HT1080 (cell line): Measurements from ENCODE around the gene PRDM16. TPM values are rescaled to one million over a fixed set of nuclear protein-coding genes. Genes with fewer than 3 reads are reported as not detected.
A peak's percentile ranks its signal among the peaks of the same experiment; 100 is the strongest.

Source experiments
- DNase-seq: peaks from one replicate; pipeline ENCODE4 v3.0.0-alpha.2; 2015; ENCODE audit warnings: low read depth
- total RNA-seq: library from RNA; depleted of rRNA; stranded (reverse); fragments of >200 nt; shearing (Covaris generic); gene quantifications from 2 replicates; pipeline ENCODE4 v1.2.3, GENCODE V29; 2014

Gene PRDM16
- total RNA-seq, 1 experiment from 2014 or later: not detected

DNA sequence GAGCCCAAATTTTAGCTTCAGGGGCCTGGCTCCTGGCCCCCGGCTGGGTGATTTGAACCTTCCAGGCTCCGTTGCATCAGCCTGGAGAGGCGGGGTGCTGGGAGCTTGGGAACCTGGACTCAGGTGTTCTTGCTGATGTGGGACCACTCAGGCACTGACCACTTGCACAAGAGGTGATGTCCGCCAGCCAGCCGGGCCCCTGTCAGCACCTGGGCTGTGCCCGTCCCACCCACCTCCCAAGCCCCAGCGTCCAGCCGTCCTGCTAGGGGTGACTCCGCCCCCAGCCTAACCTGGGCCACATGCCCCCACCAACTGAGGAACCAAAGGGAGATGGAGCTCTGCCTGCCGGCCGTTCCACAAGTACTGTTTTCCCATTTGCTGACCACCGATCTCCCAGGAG is 338.0 kb downstream of the PRDM16 start:
- no peak for DNase-seq

DNA sequence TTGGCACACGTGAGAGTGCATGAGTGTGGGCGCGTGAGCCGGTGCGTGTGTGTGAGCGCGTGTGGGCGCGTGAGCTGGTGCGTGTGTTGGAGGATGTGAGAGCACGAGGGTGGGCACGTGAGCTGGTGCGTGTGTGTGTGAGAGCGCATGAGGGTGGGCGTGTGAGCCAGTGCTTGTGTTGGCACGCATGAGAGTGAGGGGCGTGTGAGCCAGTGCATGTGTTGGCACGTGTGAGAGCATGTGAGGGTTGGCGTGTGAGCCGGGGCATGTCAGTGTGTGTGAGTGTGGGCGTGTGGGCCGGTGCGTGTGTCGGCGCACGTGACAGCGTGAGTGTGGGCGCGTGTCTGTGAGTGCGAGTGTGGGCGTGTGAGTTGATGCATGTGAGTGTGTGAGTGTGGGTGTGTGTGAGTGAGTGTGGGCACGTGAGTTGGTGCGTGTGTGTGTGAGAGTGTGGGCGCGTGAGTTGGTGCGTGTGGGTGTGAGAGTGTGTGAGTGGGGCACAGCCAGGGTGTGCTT is 339.8 kb downstream of the PRDM16 start:
- DNase-seq: no peak

DNA sequence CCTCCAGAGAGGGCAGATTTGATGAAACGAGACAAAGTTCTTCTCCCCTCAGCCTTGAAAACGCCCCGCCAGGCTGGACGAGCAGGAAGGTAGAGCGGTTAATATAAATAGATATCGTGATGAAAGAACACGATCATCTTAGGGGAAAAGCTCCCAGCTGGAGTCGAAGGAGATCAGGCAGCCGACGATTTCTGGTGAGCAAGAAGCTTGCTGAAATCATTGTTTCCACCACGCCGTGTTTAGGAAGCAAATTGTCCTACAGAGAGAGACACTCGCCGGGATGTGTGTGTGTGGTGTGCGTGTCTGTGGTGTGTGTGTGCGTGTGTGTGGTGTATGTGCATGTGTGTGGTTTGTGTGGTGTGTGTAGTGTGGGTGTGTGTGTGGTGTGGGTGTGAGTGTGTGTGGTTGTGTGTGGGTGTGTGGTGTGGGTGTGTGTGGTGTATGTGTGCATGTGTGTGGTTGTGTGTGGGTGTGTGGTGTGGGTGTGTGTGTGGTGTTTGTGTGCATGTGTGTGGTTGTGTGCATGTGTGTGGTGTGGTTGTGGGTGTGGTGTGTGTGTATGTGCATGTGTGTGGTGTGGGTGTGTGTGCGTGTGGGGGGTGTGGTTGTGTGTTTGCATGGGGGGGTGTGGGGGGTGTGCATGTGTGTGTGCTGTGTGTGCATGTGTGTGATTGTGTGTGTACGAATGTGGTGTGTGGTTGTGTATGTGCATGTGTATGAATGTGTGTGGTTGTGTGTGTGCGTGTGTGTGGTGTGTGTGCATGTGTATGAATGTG is 340.6 kb downstream of the PRDM16 start:
- DNase-seq: no peak

DNA sequence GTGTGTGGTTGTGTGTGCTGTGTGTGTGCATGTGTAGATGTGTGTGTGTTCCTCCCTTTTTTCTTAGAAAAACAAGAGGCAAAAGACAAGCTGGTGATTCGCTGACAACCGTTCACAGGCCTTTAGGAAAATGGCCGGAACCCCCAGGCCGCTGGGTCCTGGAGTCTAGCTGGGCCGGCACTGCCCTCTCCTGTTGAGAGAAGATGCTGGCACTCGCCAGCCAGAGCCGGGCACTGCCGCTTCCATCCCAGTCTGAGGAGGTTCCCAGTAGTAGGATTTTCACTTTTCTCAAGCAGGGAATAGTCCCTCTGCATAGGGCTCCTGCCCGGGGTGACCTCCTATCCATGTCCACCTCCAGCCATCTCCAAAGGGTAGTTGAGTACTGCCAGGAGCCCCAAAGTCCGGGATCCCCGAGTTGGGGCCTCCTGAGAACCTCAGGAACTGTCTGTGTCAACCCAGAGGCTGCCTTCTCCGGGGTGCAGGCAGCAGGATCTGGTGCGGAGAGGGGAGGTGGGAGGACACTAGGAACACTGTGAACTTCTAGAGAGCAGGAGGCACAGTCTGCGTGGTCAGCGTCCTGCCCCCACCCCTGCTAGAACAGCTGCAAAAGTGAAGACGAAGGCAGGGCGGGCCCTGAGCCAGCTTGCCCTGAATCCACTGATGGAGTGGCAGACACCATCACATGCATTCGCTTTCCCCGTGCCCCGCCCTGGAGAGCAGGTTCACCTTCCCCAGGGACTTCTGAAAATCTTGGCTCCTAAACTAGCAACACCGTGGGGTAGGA is 341.3 kb downstream of the PRDM16 start:
- DNase-seq: peak; percentile 11

DNA sequence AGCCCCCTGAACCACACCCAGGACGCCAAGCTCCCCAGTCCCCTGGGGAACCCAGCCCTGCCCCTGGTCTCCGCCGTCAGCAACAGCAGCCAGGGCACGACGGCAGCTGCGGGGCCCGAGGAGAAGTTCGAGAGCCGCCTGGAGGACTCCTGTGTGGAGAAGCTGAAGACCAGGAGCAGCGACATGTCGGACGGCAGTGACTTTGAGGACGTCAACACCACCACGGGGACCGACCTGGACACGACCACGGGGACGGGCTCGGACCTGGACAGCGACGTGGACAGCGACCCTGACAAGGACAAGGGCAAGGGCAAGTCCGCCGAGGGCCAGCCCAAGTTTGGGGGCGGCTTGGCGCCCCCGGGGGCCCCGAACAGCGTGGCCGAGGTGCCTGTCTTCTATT is 342.8 kb downstream of the PRDM16 start:
- no peak for DNase-seq

DNA sequence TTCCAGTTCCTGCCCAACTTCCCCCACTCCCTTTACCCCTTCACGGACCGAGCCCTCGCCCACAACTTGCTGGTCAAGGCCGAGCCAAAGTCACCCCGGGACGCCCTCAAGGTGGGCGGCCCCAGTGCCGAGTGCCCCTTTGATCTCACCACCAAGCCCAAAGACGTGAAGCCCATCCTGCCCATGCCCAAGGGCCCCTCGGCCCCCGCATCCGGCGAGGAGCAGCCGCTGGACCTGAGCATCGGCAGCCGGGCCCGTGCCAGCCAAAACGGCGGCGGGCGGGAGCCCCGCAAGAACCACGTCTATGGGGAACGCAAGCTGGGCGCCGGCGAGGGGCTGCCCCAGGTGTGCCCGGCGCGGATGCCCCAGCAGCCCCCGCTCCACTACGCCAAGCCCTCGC is 343.4 kb downstream of the PRDM16 start:
- DNase-seq: no peak

DNA sequence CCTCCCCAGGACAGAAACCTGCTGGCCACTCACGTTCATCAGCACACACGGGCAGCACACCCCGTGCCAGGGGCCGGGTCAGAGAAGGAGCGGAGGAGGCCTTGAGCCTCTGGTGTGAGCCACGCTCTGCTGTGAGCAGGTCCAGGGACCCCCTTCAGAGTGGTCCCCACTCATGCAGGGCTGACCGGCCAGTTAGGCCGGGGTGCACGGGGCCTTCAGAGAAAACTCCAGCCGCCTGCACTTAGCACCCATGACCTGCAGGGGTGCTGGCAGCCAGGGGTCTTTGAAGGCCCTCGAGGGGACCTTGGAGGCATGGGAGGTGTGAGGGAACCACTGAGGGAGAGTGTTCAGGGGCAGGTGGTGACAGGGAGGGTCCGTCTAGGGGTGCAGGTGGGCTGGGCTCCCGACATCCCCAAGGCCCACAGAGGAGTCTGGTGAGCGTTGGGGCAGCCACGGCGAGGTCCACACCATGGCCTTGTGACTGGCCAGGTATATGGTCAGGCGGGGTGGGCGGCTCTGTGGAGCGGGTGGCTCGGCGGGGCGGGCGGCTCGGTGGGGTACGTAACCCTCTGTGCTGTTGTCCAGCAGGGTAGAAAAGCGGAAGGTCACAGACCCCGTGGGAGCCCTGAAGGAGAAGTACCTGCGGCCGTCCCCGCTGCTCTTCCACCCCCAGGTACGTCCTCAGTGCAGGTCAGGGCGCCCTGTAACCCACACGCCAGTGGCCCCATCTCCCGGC is 345.1 kb downstream of the PRDM16 start:
- DNase-seq: no peak

DNA sequence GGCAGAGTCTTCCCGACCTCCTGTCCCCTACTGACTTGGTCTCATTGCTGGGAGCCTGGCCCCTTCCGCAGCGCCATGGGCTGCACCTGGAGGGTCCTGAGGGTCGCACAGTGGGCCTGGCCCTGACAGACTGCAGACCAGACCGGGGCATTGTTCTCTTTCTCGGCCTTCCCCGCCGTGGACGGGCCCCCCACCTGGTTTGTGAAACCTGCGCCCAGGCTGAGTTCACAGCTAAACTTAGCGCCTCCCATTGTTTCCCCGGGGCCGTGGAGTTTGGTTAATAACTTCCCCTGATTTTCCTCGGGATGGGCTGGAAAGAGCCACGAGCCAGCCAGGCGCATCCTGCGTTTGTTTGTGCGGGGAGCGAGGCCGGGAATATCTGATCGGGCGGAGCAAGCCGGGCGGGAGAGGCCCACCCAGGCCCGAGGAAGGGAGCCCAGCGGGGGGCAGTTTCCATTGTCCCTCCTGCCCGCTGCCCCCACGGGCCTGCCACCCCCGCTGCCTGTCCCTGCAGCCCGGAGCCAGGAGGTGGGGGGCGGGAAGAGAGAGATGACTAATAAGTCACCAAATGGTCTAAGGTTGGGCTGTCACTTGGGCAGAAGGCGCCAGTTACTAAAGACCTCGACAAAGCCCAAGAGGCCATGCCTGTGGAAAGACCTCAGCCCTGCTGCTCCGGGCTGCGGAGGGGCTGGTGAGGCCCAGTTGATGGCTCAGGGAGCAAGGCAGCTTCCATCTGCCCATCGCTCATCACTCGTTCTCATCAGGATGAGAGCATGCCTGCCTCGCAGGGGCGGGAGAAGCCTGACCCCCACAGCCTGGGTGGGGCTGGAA is 346.5 kb downstream of the PRDM16 start:
- no peak for DNase-seq

DNA sequence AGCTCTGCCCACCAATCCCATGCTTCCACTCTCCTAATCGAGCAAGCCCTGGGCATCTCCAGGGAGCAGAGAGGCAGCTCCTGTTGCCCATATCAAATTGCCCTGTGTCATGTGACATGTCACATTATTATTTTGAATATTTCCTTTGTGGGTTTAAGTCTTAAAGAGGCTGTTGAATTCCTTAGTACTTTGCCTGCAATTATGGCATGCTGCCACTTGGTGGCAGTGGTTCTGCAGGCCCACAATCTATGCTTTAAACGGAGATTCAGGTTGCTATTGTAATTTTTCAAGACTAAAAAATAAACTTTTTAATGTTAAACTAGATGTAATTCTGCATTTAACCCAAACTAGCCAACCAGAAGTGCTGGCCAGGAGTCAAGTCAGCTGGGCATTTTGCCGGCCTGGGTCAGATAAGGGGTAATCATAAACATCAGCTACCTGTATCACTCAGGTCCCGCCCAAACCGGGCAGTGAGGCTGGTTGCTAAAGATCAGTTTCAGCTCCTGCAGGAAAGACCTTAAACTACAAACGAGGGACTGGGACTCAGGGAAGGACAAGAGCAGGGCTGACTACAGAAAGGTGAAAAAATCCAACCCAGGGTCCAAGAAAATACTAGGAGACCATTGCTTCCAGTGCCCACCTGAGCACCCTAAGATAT is 348.2 kb downstream of the PRDM16 start:
- peak; percentile 17 for DNase-seq

DNA sequence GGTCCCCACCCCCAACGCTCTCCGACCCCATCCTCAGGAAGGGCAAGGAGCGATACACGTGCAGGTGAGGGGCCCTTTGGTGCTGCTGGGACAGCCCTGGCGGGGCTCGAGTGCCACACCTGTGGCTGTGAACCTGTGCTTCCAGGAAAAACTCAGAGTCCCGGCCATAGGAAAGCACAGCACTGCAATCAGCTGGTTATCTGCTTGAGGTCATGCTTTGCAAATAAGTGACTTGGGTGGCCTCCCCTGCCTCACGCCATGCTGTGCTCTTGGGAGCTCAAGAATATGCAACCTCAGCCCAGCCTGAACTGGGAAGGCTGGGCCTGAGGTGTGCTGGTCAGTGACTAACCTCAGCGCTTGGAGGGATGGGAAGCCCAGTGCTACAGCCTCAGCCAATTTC is 348.9 kb downstream of the PRDM16 start:
- no peak for DNase-seq

DNA sequence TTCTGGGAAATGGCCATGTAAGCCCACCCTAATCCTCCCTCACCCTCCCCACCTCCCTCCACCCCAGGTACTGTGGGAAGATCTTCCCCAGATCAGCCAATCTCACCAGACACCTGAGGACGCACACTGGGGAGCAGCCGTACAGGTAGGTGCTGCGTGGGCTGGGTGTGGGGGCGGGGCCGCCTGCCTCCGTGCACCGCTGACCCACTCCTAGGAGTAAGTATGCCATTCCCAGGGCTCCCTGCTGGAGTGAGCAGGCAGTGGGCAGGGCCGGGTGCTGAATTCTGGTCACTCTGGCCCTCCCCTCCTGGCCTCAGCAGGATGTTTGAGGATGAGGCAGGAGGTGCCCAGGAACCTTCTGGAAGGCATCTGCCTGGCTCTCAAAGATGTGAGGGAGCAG is 349.6 kb downstream of the PRDM16 start:
- no peak for DNase-seq

DNA sequence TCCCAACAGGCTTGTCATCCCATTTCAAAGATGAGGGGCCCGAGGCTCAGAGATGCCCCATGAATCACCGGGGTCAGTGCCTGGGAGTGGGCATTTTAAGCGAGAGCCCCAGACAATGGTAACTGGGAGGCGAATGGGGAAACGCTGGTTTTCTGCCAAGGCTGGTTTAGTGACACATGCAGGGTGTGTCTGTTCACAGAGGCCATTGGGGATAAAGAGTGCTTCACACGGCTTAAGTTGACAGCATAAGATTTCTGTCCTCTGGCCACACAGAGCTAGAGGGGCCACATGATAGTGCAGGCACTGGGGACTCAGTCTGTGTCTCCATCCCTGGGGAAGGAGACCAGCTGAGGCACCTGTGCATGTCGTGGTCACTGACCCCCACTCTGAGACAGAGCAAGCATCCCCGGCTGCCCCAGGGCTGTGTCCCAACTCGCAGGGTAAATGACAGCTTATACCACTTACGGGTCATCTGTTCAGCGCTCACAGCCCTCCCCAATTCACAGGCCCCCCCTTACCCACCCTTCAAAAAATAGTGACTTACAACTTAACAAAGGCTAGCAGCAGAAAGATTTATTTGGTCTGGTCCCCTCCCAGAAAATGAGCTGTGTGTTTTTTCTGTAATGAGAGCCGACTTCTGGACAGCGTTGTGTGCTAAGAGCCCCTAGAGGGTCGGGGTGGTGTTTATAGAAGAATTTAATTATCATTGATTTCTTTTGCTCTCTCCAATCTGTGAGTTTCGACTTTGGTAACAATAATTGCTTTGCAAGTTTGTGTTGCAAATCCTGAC is 350.6 kb downstream of the PRDM16 start:
- DNase-seq: no peak

DNA sequence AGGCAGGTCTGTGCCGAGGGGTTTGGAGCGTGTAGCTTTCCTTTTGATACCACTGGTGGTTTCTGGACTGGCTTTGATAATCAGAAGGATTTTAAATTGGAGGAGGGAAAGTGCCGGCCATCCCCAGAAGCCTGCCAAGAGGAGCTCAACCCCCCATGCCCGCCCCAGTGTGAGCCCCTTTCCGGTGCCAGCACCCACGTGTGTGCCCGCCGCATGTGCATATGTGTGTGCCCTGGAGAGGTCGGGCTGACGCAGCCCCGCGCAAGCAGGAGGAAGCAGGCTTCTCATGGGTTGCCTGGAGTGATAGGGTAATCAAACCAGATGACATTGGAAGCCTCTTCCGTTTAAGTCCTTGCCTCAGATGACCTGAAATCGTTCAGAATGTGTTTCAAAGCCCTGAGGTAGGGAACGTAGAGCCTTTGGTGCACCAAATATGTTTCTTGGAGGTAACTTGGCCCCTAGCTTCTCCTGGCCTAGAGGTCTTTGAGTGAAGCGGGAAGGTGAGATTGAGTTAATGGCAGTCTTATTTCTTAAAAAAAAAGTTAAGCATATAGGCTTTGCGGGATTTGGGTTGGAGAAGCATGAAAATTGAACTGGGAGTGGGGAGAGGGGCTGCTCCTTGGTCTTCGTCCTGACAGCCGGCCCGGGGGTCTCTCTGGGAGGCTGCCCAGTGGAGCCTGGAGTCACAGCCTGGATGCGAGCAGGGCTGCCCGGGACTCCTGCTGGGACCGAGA is 351.4 kb downstream of the PRDM16 start:
- no peak for DNase-seq

DNA sequence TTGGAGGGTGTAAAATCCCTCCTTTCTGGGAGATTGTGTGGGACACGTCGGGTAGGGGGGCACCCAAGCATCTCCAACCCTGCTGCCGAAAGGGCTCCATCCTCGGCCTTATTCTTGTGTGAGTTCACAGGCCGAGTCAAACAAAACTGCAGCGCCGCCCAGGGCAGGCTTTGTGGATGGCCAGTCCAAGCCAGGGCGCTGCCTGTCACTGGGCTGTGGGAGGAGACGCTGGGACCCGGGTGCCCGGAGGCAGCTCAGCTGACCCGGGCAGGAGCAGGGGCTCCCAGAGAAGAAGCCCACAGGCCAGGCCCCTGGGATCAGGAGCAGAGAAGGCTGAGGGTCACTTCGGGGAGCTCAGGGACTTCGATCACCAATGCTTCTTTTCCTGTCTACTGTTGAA is 353.6 kb downstream of the PRDM16 start:
- no peak for DNase-seq

DNA sequence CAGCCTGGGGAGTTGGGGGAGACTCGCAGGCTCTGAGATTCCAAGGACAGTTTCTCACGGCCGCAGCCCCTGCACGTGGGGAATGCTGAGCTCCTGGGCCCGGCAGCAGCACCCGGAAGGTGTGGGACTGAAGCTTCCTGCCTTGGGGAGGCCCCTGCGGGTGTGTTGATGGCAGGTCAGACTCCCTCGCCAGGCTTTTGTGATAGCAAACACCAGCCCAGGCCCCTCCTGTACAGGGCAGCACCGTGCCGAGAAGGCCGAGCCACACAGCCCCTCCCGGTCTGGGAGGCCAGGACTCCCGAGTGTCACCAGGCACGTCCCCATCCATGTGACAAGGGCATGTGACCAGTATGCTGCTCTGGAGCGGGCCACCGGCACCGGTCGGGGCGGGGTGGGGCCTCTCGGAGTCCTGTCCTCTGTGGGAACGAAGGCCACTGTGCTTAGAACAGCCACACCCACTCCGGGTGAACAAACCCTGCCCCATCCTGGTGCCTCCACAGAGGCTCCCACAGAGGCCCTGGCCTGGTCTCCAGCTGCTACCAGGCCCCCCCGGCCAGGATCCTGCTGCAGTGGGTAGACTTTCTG is 354.3 kb downstream of the PRDM16 start:
- DNase-seq: no peak

DNA sequence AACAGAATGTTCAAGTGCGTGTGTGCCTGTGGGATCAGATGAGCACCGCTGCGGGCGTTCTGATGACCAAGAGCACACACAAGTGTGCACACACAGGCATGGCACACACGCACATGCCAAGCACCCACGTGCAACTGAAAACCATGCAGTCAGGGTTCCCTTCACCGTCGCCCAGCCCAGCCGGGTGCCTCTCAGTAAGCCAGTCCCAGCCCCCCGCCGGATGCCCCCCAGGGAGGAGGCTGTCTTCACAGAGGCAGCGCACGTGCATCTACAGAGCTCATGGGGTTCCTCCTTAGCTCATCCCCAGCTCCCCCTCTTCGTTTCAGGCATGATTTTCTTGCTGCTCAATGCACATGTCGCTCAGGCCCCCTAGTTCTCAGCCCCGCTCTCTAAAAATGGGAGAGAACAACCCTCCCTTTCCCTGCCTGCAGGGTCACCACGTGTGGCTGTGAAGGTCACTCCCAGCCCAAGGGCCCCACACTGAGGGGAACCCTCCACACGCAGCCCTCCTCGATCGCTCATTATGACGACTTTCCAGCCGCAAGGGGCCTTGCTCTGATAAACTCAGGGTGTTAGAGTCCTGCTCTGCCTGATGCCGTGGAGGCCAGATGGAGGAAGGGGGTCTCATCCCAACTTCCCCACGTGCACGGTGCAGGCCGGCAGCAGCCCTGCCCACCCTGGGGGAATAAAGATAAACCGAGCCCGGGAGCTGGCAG is 355.1 kb downstream of the PRDM16 start:
- DNase-seq: no peak

DNA sequence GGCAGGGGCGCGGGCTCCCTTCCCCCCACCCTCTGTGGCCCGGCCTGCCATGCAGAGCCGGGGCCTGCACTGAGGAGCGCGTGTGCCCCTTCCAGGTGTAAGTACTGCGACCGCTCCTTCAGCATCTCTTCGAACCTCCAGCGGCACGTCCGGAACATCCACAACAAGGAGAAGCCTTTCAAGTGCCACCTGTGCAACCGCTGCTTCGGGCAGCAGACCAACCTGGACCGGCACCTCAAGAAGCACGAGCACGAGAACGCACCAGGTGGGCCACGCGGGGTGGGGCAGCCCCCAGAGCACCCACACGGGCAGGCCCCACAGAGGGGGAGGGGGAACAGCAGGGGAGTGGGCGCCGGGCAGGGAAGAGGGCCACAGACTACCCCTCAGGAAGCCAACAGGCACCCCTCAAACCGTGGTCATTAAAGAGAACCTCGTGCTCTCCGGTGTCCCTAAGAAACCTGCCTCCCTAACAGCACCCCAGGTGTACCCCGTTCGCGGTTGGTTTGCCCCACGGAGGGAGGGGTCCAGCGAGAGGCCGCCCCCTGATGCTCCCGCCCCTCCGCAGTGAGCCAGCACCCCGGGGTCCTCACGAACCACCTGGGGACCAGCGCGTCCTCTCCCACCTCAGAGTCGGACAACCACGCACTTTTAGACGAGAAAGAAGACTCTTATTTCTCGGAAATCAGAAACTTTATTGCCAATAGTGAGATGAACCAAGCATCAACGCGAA is 356.6 kb downstream of the PRDM16 start:
- DNase-seq: no peak
